HCT116 (cell line): ENCODE data around the gene APC2. TPM values are rescaled to one million over a fixed set of nuclear protein-coding genes. Genes with fewer than 3 reads are reported as not detected.
A peak's percentile ranks its signal among the peaks of the same experiment; 100 is the strongest.

ENCODE experiments used
- ATAC-seq: fragments of 200-7000 bp; cut with Tn5 transposase; 2 replicates; pipeline ENCODE4 v1.9.1; 2020; ENCODE audit warnings: mild to moderate bottlenecking, moderate library complexity
- BruUV-seq: library from RNA; stranded (reverse); fragments of 400-500 nt; replicated peaks from 2 replicates; lab custom pipeline; 2021; lab: Mats Ljungman, UMichigan
- CTCF ChIA-PET: fragments of 300-600 bp; sonication (Branson Sonifier 250); formaldehyde crosslinking; loops from one replicate; lab custom pipeline; 2021; ENCODE audit warnings: antibody characterized with exemption; lab: Charles Lee
- POLR2A ChIA-PET: fragments of 300-600, 350-600 bp; sonication (Branson Sonifier 250); formaldehyde crosslinking; loops from one replicate; lab custom pipeline; 2021; ENCODE audit warnings: antibody characterized with exemption; lab: Charles Lee
- RAD21 ChIA-PET, 2 experiments: fragments of 300-600 bp; sonication (Branson Sonifier 250); formaldehyde crosslinking; loops; one replicate each; lab custom pipeline; 2023; ENCODE audit warnings: low total read pairs in 2 of 2; ENCODE audit not compliant: uncharacterized antibody in 2 of 2, unreplicated experiment in 2 of 2, low non-redundant PET in 1 of 2; lab: Charles Lee
- DNase-seq: peaks from one replicate; pipeline ENCODE4 v3.0.0-alpha.2; 2010; ENCODE audit warnings: low read depth, low spot score
- H2AFZ ChIP-seq: fragments of 200-600 bp; shearing (Covaris generic), sonication (generic); 2 replicates; pipeline ENCODE4 v1.6.1; 2017; ENCODE audit warnings: low read depth, mixed run types, mixed read lengths, antibody characterized with exemption, low read length; ENCODE audit not compliant: poor library complexity, severe bottlenecking
- H3K27ac ChIP-seq: 2 replicates; pipeline ENCODE4 v1.5.1; 2012; ENCODE audit warnings: low read depth, low read length
- H3K27me3 ChIP-seq: fragments of 200-600 bp; sonication (generic); 2 replicates; pipeline ENCODE4 v1.6.1; 2016; ENCODE audit warnings: mixed run types, low read length, mixed read lengths; ENCODE audit not compliant: insufficient read depth
- H3K36me3 ChIP-seq, 2 experiments: fragments of 200-500 bp in 1 of 2; fragments of 200-600 bp in 1 of 2; sonication (Bioruptor generic) in 1 of 2; sonication (generic) in 1 of 2; 2 replicates each; pipeline versions ENCODE4 v1.5.1 to v1.6.1; 2014 to 2016; ENCODE audit warnings: low read length in 2 of 2, inconsistent platforms in 1 of 2, mixed read lengths in 1 of 2, mixed run types in 1 of 2; ENCODE audit not compliant: insufficient read depth in 2 of 2, control insufficient read depth in 1 of 2
- H3K4me1 ChIP-seq, 2 experiments: fragments of 200-600 bp in 1 of 2; sonication (generic) in 1 of 2; 2 replicates each; pipeline versions ENCODE4 v1.5.1 to v1.6.1; 2012 to 2017; ENCODE audit warnings: low read length in 2 of 2, inconsistent platforms in 1 of 2, mild to moderate bottlenecking in 1 of 2, mixed read lengths in 1 of 2, mixed run types in 1 of 2, moderate library complexity in 1 of 2; ENCODE audit not compliant: insufficient read depth in 2 of 2, control insufficient read depth in 1 of 2
- H3K4me2 ChIP-seq: fragments of 200-600 bp; sonication (generic); 2 replicates; pipeline ENCODE4 v1.6.1; 2017; ENCODE audit warnings: mixed run types, low read length, mixed read lengths
- H3K4me3 ChIP-seq, 2 experiments: fragments of 200-600 bp in 1 of 2; sonication (generic) in 1 of 2; replicated peaks in 1 of 2; 2 replicates each; pipeline ENCODE4 v1.5.1; 2011 to 2016; ENCODE audit warnings: low read length in 2 of 2, control low read depth in 1 of 2, low read depth in 1 of 2, mild to moderate bottlenecking in 1 of 2, mixed read lengths in 1 of 2, mixed run types in 1 of 2
- H3K79me2 ChIP-seq: fragments of 200-600 bp; sonication (generic); 2 replicates; pipeline ENCODE4 v1.6.1; 2017; ENCODE audit warnings: mild to moderate bottlenecking, mixed run types, low read length, moderate library complexity, mixed read lengths; ENCODE audit not compliant: insufficient read depth
- H3K9ac ChIP-seq: fragments of 200-600 bp; sonication (generic); 2 replicates; pipeline ENCODE4 v1.6.1; 2016; ENCODE audit warnings: low read length, mixed read lengths
- H3K9me2 ChIP-seq: fragments of 200-600 bp; sonication (generic), shearing (Covaris generic); 2 replicates; pipeline ENCODE4 v1.6.1; 2017; ENCODE audit warnings: mixed run types, mild to moderate bottlenecking, moderate library complexity; ENCODE audit not compliant: insufficient read depth
- H3K9me3 ChIP-seq, 2 experiments: fragments of 200-500 bp in 1 of 2; fragments of 200-600 bp in 1 of 2; sonication (Bioruptor generic) in 1 of 2; sonication (generic) in 1 of 2; 2 replicates each; pipeline ENCODE4 v1.6.1; 2014 to 2017; ENCODE audit warnings: low read length in 2 of 2, mixed read lengths in 2 of 2, inconsistent platforms in 1 of 2, low read depth in 1 of 2, mild to moderate bottlenecking in 1 of 2, mixed run types in 1 of 2, moderate library complexity in 1 of 2; ENCODE audit not compliant: control insufficient read depth in 1 of 2, insufficient read depth in 1 of 2
- H4K20me1 ChIP-seq: fragments of 200-600 bp; sonication (generic), shearing (Covaris generic); 2 replicates; pipeline ENCODE4 v1.6.1; 2017; ENCODE audit warnings: mixed run types, mild to moderate bottlenecking, moderate library complexity; ENCODE audit not compliant: insufficient read depth
- ATF3 ChIP-seq: IDR thresholded peaks from 2 replicates; pipeline ENCODE4 v1.6.1; 2012
- CBX3 ChIP-seq: IDR thresholded peaks from 2 replicates; pipeline ENCODE4 v1.6.1; 2012; ENCODE audit warnings: low read depth
- CEBPB ChIP-seq: IDR thresholded peaks from 2 replicates; pipeline ENCODE4 v1.6.1; 2012; ENCODE audit warnings: low read depth
- CTCF ChIP-seq, 3 experiments: fragments of 200-600 bp in 1 of 3; sonication (generic) in 1 of 3; IDR thresholded peaks in 2 of 3; conservative IDR thresholded peaks in 1 of 3; 2 replicates each; pipeline ENCODE4 v1.5.1; 2012 to 2017; ENCODE audit warnings: low read depth in 2 of 3, low read length in 2 of 3, antibody characterized with exemption in 1 of 3, borderline replicate concordance in 1 of 3, control low read depth in 1 of 3, mild to moderate bottlenecking in 1 of 3, mixed read lengths in 1 of 3, mixed run types in 1 of 3, moderate library complexity in 1 of 3; ENCODE audit not compliant: insufficient read depth in 1 of 3
- ELF1 ChIP-seq: IDR thresholded peaks from 2 replicates; pipeline ENCODE4 v1.6.1; 2012; ENCODE audit warnings: low read depth, borderline replicate concordance
- EZH2phosphoT487 ChIP-seq: fragments of 200-600 bp; IDR thresholded peaks from 2 replicates; pipeline ENCODE4 v1.6.1; 2018; ENCODE audit warnings: antibody characterized with exemption, borderline replicate concordance
- FOSL1 ChIP-seq: IDR thresholded peaks from 2 replicates; pipeline ENCODE4 v1.6.1; 2012; ENCODE audit warnings: low read depth
- JUND ChIP-seq: IDR thresholded peaks from 2 replicates; pipeline ENCODE4 v1.6.1; 2012
- POLR2A ChIP-seq: IDR thresholded peaks from 2 replicates; pipeline ENCODE4 v1.7.0; 2011; ENCODE audit warnings: borderline replicate concordance; ENCODE audit not compliant: insufficient read depth, insufficient read length; ENCODE audit errors: extremely low read depth
- POLR2AphosphoS5 ChIP-seq: IDR thresholded peaks from 2 replicates; pipeline ENCODE4 v1.6.1; 2011; ENCODE audit warnings: mild to moderate bottlenecking, low read depth, low read length, moderate library complexity
- RAD21 ChIP-seq: IDR thresholded peaks from 2 replicates; pipeline ENCODE4 v1.6.1; 2012; ENCODE audit warnings: low read depth, mild to moderate bottlenecking
- SIN3A ChIP-seq: IDR thresholded peaks from 2 replicates; pipeline ENCODE4 v1.6.1; 2012; ENCODE audit warnings: low read depth
- SP1 ChIP-seq: IDR thresholded peaks from 2 replicates; pipeline ENCODE4 v1.6.1; 2012; ENCODE audit warnings: low read depth
- TCF7L2 ChIP-seq: IDR thresholded peaks from 2 replicates; pipeline ENCODE4 v1.7.0; 2011; ENCODE audit warnings: borderline replicate concordance, inconsistent platforms; ENCODE audit not compliant: insufficient read depth, insufficient read length; ENCODE audit errors: extremely low read depth
- YY1 ChIP-seq: IDR thresholded peaks from 2 replicates; pipeline ENCODE4 v1.6.1; 2011; ENCODE audit warnings: low read length, low read depth, moderate library complexity, mild to moderate bottlenecking; ENCODE audit not compliant: insufficient replicate concordance; ENCODE audit errors: extremely low read depth
- ZFX ChIP-seq: fragments of 450-650 bp; IDR thresholded peaks from 2 replicates; pipeline ENCODE4 v1.6.1; 2017
- ZNF274 ChIP-seq: fragments of 200-500 bp; sonication (Bioruptor generic); IDR thresholded peaks from 2 replicates; pipeline ENCODE4 v1.6.1; 2014; ENCODE audit warnings: mild to moderate bottlenecking, low read depth, low read length, inconsistent platforms
- intact Hi-C: fragments of 100-400 bp; cut with micrococcal nuclease; formaldehyde crosslinking; loops from 2 replicates; pipeline ENCODE4 v1.10.0; 2022
- total RNA-seq: library from RNA; stranded (reverse); gene quantifications from one replicate; pipeline ENCODE4 v1.2.1, GENCODE V29; 2021; ENCODE audit not compliant: unreplicated experiment
- TF ChIP-seq, protein P1 (sequence below): IDR thresholded peaks from 2 replicates; pipeline ENCODE4 v1.6.1; 2012; ENCODE audit warnings: low read depth
- TF ChIP-seq, protein P2 (sequence below): IDR thresholded peaks from 2 replicates; pipeline ENCODE4 v1.6.1; 2011; ENCODE audit warnings: mild to moderate bottlenecking, low read length, moderate library complexity; ENCODE audit not compliant: insufficient replicate concordance; ENCODE audit errors: extremely low read depth

The APC2 gene
- total RNA-seq, 1 experiment from 2014 or later, result 1.6 TPM

- BruUV-seq, result TSS peak; percentile 4
- intact Hi-C loops, result no loop called here
- ChIA-PET RAD21 (no interaction called here), POLR2A (no interaction called here)
- Histone ChIP-seq H3K9me3 (no peaks in the 10 kb centered on the region), H2AFZ (no peak overlapping the region), H3K4me2 (no peak overlapping the region), H3K9me2 (no peaks in the 10 kb centered on the region), H4K20me1 (no peaks in the 10 kb centered on the region), H3K27me3 (no peaks in the 10 kb centered on the region), H3K27ac (no peak overlapping the region), H3K79me2 (peaks cover 93% of the 10 kb centered on the region), H3K36me3 (peaks cover 47 to 69% of the 10 kb centered on the region in 2 experiments)
- no peak for DNase-seq
- TF ChIP-seq ZNF274 (no peak), TCF7L2 (no peak), ATF3 (no peak), CTCF (IDR thresholded peaks at IDR 0.05 in 2 of 3, conservative IDR thresholded peaks at IDR 0.05 in 1 of 3; ENCODE audit: borderline replicate concordance in 1 of 3, insufficient read depth in 1 of 3, low read depth in 2 of 3, low read length in 2 of 3) (no peak), JUND (no peak), YY1 (no peak), POLR2A (no peak), POLR2AphosphoS5 (no peak), ELF1 (no peak), FOSL1 (no peak), CBX3 (no peak), SIN3A (no peak), CEBPB (no peak), EZH2phosphoT487 (no peak), SP1 (no peak), RAD21 (no peak), ZFX (no peak)
- TF ChIP-seq, protein P1, sequence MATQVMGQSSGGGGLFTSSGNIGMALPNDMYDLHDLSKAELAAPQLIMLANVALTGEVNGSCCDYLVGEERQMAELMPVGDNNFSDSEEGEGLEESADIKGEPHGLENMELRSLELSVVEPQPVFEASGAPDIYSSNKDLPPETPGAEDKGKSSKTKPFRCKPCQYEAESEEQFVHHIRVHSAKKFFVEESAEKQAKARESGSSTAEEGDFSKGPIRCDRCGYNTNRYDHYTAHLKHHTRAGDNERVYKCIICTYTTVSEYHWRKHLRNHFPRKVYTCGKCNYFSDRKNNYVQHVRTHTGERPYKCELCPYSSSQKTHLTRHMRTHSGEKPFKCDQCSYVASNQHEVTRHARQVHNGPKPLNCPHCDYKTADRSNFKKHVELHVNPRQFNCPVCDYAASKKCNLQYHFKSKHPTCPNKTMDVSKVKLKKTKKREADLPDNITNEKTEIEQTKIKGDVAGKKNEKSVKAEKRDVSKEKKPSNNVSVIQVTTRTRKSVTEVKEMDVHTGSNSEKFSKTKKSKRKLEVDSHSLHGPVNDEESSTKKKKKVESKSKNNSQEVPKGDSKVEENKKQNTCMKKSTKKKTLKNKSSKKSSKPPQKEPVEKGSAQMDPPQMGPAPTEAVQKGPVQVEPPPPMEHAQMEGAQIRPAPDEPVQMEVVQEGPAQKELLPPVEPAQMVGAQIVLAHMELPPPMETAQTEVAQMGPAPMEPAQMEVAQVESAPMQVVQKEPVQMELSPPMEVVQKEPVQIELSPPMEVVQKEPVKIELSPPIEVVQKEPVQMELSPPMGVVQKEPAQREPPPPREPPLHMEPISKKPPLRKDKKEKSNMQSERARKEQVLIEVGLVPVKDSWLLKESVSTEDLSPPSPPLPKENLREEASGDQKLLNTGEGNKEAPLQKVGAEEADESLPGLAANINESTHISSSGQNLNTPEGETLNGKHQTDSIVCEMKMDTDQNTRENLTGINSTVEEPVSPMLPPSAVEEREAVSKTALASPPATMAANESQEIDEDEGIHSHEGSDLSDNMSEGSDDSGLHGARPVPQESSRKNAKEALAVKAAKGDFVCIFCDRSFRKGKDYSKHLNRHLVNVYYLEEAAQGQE, result no peak
- TF ChIP-seq, protein P2, sequence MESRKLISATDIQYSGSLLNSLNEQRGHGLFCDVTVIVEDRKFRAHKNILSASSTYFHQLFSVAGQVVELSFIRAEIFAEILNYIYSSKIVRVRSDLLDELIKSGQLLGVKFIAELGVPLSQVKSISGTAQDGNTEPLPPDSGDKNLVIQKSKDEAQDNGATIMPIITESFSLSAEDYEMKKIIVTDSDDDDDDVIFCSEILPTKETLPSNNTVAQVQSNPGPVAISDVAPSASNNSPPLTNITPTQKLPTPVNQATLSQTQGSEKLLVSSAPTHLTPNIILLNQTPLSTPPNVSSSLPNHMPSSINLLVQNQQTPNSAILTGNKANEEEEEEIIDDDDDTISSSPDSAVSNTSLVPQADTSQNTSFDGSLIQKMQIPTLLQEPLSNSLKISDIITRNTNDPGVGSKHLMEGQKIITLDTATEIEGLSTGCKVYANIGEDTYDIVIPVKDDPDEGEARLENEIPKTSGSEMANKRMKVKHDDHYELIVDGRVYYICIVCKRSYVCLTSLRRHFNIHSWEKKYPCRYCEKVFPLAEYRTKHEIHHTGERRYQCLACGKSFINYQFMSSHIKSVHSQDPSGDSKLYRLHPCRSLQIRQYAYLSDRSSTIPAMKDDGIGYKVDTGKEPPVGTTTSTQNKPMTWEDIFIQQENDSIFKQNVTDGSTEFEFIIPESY, result no peak
- TF ChIP-seq, all 23 proteins: peak for 0
- no peak for ATAC-seq
- Histone ChIP-seq H3K4me3 (no peak overlapping the region), H3K4me1 (no peaks in the 10 kb centered on the region), H3K9ac (no peak overlapping the region)
- CTCF ChIA-PET, result no interaction called here
Observed at GRCh38 chr19:1425902-1426301, 24.0 kb upstream of the APC2 start.
